ENCODE results near the gene NHEJ1.

DNA sequence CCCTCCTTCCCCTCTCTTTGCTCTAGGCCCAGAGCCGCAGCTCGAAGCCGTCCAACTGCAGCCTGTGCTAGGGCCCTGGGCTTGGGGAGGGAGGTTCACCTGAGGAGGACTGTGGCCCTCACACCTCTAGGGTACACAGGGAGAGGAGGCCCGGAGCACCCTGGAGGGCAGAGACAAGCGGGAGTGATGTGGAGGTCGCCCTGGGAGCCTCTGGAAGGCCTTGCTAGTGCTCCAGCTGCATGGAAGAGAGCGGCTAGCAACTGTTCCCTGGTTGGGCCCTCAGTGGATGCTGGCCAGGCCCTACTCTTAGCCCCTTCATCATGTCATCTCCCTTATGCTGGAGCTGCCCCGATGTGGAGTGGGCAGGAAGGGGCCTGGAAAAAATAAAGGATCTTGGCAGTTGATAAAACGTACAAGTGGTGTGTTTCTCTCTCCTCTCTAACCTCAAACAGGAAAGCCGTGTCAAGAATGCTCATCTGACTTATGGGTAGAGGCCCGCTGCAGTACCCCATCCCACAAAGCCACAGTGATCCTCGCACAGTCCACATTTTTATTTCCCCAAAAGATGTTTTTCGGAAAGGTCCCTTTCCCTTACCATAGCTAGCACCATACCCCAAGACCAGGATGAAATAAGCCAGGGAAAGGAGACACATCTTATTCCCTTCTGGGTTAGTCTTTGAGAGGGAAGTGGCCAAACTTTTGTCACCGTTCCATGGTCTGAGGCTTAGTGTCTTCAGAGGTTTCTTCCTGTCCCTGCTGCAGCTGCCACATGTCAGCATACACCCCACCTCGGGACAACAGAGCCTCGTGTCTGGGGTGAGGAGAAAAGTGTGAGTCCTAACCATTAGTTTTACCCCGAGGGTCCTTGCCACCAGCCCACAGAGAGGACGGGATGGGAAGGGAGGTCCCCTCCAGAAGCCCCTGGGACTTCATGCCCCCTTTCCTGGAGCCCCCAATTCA lies 48.9 kb upstream of the NHEJ1 start:
- TF ChIP-seq CTCF (IDR thresholded peaks at IDR 0.05) (no peak), POLR2A (IDR thresholded peaks at IDR 0.05) (no peak)

All from ovary (tissue), 3 donors.